ENCODE results near the gene RNF2.

RNF2 gene

DNA sequence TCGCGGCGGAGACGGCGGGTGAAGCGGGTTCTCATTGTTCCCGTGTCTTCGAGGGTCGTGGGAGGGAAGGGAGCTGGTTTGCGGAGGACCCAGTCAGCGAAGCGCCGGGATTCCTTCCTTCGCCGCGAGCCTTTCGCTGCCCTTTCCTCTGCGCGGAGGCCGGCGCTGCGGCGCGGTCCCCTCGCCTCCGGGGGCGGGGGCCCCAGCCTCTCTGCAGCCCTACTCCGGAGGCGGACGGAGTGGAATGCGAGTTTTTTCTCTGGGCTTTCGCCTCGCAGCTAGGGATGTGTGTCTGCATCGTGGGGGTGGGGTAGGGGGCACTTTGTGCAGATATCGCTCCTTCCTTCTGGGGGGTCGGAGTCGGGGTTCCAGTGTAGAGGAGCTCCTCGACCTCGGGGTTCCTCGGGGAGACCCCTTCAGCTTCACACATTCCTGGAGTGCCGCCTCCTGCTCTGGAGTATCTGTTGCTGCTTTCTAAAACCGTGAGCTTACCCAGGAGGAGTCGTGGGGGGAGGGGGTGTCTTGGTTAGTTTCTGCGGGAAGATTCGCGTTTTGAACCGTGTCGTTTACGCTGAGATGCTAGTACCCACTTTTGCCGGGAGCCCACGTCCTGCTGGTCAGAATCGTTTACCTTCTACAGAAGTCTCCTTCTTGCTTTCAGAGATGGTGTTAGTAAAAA is 595 bp downstream of the RNF2 start:
- DNase-seq (ENCODE audit: low read depth, low spot score): peak; percentile 29
- H3K4me3 ChIP-seq (ENCODE audit: low read depth, low read length): peak overlapping the region; percentile 64
- TF ChIP-seq, protein P1, sequence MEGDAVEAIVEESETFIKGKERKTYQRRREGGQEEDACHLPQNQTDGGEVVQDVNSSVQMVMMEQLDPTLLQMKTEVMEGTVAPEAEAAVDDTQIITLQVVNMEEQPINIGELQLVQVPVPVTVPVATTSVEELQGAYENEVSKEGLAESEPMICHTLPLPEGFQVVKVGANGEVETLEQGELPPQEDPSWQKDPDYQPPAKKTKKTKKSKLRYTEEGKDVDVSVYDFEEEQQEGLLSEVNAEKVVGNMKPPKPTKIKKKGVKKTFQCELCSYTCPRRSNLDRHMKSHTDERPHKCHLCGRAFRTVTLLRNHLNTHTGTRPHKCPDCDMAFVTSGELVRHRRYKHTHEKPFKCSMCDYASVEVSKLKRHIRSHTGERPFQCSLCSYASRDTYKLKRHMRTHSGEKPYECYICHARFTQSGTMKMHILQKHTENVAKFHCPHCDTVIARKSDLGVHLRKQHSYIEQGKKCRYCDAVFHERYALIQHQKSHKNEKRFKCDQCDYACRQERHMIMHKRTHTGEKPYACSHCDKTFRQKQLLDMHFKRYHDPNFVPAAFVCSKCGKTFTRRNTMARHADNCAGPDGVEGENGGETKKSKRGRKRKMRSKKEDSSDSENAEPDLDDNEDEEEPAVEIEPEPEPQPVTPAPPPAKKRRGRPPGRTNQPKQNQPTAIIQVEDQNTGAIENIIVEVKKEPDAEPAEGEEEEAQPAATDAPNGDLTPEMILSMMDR (IDR thresholded peaks at IDR 0.05; ENCODE audit: low read depth, low read length): no peak
- in situ Hi-C loops (cut with HindIII; ENCODE audit: low sequenced_read_pairs): no loop called here

DNA sequence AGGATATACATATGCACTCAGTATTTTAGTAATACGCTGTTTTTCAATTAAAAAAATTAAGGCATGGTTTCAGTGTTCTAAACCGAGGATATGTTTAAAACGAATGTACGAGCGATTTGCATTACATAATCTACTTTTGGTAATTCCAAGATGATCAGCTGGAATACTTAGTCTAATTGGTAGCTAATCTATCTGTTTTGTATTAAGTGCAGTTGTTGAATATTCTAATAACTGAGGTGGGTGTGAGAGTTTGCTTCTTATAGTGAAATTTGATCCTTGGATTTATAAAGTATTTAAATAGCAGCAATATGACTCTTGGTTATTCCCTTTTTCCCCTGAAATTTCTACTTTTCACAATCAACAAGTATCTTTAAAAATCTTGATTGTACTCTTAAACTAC is 1.3 kb downstream of the RNF2 start:
- in situ Hi-C loops (cut with HindIII; ENCODE audit: low sequenced_read_pairs): no loop called here
- DNase-seq (ENCODE audit: low read depth, low spot score): no peak
- peak overlapping the region; percentile 64 for H3K4me3 ChIP-seq (ENCODE audit: low read depth, low read length)
- TF ChIP-seq, protein P1 (IDR thresholded peaks at IDR 0.05; ENCODE audit: low read depth, low read length): no peak

DNA sequence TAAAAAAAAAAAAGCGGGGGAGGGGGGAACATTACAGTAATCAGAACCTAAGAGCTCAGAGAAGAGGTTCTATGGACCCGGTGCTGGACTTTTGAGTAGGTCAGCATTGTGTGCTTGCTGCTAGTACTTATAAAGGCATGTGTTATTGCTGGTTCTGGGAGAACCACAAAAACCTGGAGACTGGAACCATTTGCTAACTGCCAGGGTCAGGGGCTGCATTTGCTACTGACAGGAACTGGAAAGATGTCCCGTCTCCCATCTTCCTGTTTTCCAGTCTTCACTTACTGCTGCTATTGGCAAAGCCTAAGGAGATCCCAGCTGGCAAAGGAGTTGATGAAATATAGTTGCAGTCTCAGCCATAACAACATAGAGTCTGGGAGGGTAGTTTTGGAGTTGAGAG is 4.3 kb downstream of the RNF2 start:
- DNase-seq (ENCODE audit: low read depth, low spot score): no peak
- in situ Hi-C loops (cut with HindIII; ENCODE audit: low sequenced_read_pairs): no loop called here
- H3K4me3 ChIP-seq (ENCODE audit: low read depth, low read length): no peak overlapping the region
- TF ChIP-seq, protein P1 (IDR thresholded peaks at IDR 0.05; ENCODE audit: low read depth, low read length): no peak

DNA sequence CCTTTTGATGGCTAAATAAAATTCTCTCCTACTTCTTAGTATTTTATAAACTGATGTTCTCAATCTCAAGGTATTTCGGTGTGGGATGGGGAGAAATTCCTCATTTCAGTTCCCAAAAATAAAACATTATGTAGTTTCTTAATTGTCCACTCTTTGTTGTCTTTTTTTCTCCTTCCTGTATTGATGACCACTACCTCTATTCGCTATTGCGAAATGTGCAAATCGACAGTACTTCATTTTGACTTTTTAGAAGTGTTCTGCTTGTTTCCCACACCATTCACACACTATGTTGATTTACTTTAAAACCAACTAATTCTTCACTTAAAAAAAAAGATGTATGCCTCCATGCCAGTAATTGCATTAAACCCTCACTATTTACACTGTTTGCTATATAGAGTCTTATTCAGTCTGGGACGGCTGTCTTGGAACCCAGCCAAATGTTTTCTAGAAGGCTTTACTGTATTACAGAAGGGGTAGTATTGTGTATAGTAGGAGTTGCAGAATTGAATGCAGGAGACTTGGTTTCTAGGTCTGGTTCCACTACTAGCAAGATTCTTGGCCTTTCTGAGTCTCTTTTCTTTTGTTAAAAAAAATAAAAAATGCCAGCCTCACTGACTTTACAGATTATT is 5.6 kb downstream of the RNF2 start:
- no peak overlapping the region for H3K4me3 ChIP-seq (ENCODE audit: low read depth, low read length)
- DNase-seq (ENCODE audit: low read depth, low spot score): no peak
- TF ChIP-seq, protein P1 (IDR thresholded peaks at IDR 0.05; ENCODE audit: low read depth, low read length): no peak
- in situ Hi-C loops (cut with HindIII; ENCODE audit: low sequenced_read_pairs): no loop called here

DNA sequence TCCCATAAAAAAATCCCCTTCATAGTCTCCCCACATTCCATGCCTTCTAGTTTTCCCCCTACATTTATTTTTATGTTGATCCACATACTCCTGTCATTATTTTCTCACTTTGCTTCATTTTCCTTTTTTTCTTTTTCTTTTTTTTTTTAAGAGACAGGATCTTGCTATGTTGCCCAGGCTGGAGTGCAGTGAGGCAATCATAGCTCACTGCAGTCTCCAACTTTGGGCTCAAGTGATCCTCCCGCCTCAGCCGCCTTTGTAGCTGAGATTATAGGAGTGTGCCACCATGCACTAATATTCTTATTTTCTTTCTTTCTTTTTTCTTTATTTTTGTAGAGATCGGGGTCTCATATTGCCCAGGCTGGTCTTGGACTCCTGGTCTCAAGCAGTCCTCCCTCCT is 7.8 kb downstream of the RNF2 start:
- no peak overlapping the region for H3K4me3 ChIP-seq (ENCODE audit: low read depth, low read length)
- DNase-seq (ENCODE audit: low read depth, low spot score): no peak
- in situ Hi-C loops (cut with HindIII; ENCODE audit: low sequenced_read_pairs): no loop called here
- TF ChIP-seq, protein P1 (IDR thresholded peaks at IDR 0.05; ENCODE audit: low read depth, low read length): no peak

DNA sequence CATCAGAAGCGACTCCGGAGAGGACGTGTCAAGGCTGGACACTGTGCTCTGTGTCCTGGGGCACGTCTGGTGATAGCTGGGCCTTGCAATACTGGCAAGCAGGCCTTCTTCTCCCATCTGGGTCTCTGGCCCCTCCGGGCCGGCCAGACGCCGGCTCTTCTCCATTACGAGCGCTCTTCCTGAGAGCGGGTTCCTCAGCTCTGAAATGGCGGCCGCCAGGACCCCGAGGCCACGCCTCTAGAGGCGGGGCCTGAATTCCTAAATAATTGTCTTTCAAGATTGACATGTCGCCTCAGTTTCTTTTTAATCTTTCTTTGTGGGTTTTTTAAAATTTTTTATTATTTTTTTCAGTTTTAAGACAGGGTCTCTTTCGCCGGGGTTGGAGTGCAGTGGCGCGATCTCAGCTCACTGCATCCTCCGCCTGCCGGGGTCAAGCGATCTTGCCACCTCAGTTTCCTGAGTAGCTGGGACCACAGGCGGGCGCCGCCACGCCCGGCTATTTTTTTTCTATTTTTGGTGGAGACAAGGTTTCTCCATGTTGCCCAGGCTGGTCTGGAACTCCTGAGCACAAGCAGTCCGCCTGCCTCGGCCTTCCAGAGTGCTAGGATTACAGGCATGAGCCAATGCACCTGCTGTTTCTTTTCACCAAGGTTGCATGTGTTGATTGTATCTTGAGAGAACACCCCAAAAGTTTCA is 9.2 kb downstream of the RNF2 start:
- in situ Hi-C loops (cut with HindIII; ENCODE audit: low sequenced_read_pairs): no loop called here
- DNase-seq (ENCODE audit: low read depth, low spot score): no peak
- TF ChIP-seq, protein P1 (IDR thresholded peaks at IDR 0.05; ENCODE audit: low read depth, low read length): no peak
- no peak overlapping the region for H3K4me3 ChIP-seq (ENCODE audit: low read depth, low read length)

Measured in astrocyte of the spinal cord (primary cell).